ENCODE results near the gene KLF13. TPM values are rescaled to one million over a fixed set of nuclear protein-coding genes. Genes with fewer than 3 reads are reported as not detected.

KLF13 gene
- total and polyA plus RNA-seq, 2 experiments from 2014 or later = 23.5 to 28.6 TPM

DNA sequence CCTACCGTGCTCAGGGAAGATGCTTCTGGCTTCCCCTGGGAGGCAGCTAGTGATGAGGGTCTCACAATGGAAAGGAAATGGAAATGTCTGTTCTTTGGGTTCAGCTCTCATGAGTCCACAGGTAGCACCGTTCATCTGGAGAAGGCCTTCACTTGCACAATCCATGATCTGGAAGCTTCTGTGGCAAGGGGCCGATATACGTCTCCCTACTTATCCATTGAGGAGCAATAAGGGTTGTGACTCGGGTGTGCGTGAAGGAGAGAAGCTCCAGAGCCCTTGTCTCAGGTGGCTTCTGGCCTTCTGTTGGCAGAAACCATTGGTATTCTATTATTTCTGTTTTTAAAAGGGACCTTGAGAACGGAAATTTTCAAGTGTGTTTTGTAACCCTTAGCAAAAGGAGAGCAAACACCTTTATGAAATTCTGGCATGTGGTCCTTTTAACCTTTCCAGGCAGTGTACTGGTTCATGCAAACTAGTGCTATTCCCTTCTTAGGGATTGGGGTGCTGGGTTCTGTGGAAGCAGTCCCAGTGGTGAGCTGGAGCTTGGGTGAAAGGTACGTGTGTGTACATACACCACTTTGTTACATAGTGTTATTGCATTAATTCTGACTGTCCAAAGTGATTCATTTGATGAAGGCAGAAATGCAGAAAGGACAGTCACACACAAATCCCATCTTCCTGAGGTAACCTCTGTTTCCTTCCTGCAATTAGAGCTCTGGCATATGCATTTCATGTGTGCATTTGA is 32.5 kb downstream of the KLF13 start (continued):
- TF ChIP-seq, protein P1, sequence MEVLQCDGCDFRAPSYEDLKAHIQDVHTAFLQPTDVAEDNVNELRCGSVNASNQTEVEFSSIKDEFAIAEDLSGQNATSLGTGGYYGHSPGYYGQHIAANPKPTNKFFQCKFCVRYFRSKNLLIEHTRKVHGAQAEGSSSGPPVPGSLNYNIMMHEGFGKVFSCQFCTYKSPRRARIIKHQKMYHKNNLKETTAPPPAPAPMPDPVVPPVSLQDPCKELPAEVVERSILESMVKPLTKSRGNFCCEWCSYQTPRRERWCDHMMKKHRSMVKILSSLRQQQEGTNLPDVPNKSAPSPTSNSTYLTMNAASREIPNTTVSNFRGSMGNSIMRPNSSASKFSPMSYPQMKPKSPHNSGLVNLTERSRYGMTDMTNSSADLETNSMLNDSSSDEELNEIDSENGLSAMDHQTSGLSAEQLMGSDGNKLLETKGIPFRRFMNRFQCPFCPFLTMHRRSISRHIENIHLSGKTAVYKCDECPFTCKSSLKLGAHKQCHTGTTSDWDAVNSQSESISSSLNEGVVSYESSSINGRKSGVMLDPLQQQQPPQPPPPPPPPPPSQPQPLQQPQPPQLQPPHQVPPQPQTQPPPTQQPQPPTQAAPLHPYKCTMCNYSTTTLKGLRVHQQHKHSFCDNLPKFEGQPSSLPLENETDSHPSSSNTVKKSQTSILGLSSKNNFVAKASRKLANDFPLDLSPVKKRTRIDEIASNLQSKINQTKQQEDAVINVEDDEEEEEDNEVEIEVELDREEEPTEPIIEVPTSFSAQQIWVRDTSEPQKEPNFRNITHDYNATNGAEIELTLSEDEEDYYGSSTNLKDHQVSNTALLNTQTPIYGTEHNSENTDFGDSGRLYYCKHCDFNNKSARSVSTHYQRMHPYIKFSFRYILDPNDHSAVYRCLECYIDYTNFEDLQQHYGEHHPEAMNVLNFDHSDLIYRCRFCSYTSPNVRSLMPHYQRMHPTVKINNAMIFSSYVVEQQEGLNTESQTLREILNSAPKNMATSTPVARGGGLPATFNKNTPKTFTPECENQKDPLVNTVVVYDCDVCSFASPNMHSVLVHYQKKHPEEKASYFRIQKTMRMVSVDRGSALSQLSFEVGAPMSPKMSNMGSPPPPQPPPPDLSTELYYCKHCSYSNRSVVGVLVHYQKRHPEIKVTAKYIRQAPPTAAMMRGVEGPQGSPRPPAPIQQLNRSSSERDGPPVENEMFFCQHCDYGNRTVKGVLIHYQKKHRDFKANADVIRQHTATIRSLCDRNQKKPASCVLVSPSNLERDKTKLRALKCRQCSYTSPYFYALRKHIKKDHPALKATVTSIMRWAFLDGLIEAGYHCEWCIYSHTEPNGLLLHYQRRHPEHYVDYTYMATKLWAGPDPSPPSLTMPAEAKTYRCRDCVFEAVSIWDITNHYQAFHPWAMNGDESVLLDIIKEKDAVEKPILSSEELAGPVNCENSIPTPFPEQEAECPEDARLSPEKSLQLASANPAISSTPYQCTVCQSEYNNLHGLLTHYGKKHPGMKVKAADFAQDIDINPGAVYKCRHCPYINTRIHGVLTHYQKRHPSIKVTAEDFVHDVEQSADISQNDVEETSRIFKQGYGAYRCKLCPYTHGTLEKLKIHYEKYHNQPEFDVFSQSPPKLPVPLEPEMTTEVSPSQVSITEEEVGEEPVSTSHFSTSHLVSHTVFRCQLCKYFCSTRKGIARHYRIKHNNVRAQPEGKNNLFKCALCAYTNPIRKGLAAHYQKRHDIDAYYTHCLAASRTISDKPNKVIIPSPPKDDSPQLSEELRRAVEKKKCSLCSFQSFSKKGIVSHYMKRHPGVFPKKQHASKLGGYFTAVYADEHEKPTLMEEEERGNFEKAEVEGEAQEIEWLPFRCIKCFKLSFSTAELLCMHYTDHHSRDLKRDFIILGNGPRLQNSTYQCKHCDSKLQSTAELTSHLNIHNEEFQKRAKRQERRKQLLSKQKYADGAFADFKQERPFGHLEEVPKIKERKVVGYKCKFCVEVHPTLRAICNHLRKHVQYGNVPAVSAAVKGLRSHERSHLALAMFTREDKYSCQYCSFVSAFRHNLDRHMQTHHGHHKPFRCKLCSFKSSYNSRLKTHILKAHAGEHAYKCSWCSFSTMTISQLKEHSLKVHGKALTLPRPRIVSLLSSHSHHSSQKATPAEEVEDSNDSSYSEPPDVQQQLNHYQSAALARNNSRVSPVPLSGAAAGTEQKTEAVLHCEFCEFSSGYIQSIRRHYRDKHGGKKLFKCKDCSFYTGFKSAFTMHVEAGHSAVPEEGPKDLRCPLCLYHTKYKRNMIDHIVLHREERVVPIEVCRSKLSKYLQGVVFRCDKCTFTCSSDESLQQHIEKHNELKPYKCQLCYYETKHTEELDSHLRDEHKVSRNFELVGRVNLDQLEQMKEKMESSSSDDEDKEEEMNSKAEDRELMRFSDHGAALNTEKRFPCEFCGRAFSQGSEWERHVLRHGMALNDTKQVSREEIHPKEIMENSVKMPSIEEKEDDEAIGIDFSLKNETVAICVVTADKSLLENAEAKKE (CRISPR knock-in tag; IDR thresholded peaks at IDR 0.05) = no peak
- no peak for TF ChIP-seq CREB1 (CRISPR knock-in tag; IDR thresholded peaks at IDR 0.05; ENCODE audit: low read depth)
- TF ChIP-seq ZNF114 (CRISPR knock-in tag; IDR thresholded peaks at IDR 0.05) = no peak
- TF ChIP-seq POLR2AphosphoS5 (IDR thresholded peaks at IDR 0.05; ENCODE audit: low read depth) = no peak
- no peak for TF ChIP-seq EZH2phosphoT487 (IDR thresholded peaks at IDR 0.05; ENCODE audit: unreplicated experiment)
- TF ChIP-seq STAT1 (IDR thresholded peaks at IDR 0.05; ENCODE audit: unreplicated experiment) = no peak

DNA sequence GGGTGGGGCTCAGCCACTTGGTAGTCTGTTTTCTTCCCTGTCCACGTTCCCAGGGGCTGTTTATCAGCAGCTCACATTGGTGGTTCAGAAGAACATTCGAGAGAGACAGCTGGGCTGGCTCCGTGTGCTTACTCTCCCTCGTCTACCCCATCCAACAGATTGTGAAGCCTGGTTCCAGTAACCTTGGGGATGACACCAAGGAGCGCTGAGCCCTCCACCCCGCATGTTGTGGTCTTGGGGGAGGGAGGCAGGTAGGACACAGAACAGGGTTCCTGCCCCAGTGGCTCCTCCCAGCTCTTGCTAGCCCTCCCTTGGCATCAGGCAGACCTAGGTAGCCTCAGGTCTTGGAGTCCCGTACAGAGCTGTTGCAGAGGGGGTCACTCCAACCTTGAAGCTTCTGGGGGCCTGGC is 33.1 kb downstream of the KLF13 start:
- H3K79me2 ChIP-seq (replicated peaks; ENCODE audit: insufficient read depth) = peaks cover 75% of the 10 kb centered on the region
- H3K27ac ChIP-seq (ENCODE audit: low read depth) = no peak overlapping the region
- H3K9me3 Mint-ChIP-seq = no peaks in the 10 kb centered on the region
- DNase-seq (ENCODE audit: low spot score) (no peak), ATAC-seq (no peak)
- peaks cover 12% of the 10 kb centered on the region for H4K20me1 ChIP-seq (replicated peaks; ENCODE audit: insufficient read depth)
- peaks cover 45% of the 10 kb centered on the region for H3K4me1 ChIP-seq (ENCODE audit: insufficient read depth)
- no peaks in the 10 kb centered on the region for H3F3A ChIP-seq (replicated peaks; ENCODE audit: low read depth)
- no peaks in the 10 kb centered on the region for H3K27me3 ChIP-seq (ENCODE audit: insufficient read depth)
- H3K36me3 ChIP-seq (ENCODE audit: insufficient read depth) = no peaks in the 10 kb centered on the region
- no peak overlapping the region for H3K27ac Mint-ChIP-seq
- H3K4me3 Mint-ChIP-seq = no peak overlapping the region
- H3K36me3 Mint-ChIP-seq (ENCODE audit: low read depth) = no peaks in the 10 kb centered on the region
- H3K4me1 Mint-ChIP-seq = peaks cover 65% of the 10 kb centered on the region
- peaks cover 4% of the 10 kb centered on the region for H3K27me3 Mint-ChIP-seq (ENCODE audit: insufficient read depth, low read depth, poor library complexity)
- H2AFZ ChIP-seq = no peak overlapping the region
- no peak overlapping the region for H3K4me3 ChIP-seq
- no peak overlapping the region for H3K4me2 ChIP-seq
- H3K9me2 ChIP-seq (ENCODE audit: insufficient read depth) = no peaks in the 10 kb centered on the region
- TF ChIP-seq ZNF331 (CRISPR knock-in tag; IDR thresholded peaks at IDR 0.05; ENCODE audit: low read depth) (no peak), EZH2phosphoT487 (IDR thresholded peaks at IDR 0.05; ENCODE audit: unreplicated experiment) (no peak), POLR2AphosphoS5 (IDR thresholded peaks at IDR 0.05; ENCODE audit: low read depth) (no peak), NANOG (IDR thresholded peaks at IDR 0.05; ENCODE audit: borderline replicate concordance) (no peak), STAT1 (IDR thresholded peaks at IDR 0.05; ENCODE audit: unreplicated experiment) (no peak), EZH2 (IDR thresholded peaks at IDR 0.05; ENCODE audit: low read depth, unreplicated experiment) (no peak), CREB1 (CRISPR knock-in tag; IDR thresholded peaks at IDR 0.05; ENCODE audit: low read depth) (no peak), ZNF114 (CRISPR knock-in tag; IDR thresholded peaks at IDR 0.05) (no peak), JUNB (IDR thresholded peaks at IDR 0.05; ENCODE audit: unreplicated experiment) (no peak)
- TF ChIP-seq, protein P2, sequence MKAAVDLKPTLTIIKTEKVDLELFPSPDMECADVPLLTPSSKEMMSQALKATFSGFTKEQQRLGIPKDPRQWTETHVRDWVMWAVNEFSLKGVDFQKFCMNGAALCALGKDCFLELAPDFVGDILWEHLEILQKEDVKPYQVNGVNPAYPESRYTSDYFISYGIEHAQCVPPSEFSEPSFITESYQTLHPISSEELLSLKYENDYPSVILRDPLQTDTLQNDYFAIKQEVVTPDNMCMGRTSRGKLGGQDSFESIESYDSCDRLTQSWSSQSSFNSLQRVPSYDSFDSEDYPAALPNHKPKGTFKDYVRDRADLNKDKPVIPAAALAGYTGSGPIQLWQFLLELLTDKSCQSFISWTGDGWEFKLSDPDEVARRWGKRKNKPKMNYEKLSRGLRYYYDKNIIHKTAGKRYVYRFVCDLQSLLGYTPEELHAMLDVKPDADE (IDR thresholded peaks at IDR 0.05) = no peak
- TF ChIP-seq, protein P3, sequence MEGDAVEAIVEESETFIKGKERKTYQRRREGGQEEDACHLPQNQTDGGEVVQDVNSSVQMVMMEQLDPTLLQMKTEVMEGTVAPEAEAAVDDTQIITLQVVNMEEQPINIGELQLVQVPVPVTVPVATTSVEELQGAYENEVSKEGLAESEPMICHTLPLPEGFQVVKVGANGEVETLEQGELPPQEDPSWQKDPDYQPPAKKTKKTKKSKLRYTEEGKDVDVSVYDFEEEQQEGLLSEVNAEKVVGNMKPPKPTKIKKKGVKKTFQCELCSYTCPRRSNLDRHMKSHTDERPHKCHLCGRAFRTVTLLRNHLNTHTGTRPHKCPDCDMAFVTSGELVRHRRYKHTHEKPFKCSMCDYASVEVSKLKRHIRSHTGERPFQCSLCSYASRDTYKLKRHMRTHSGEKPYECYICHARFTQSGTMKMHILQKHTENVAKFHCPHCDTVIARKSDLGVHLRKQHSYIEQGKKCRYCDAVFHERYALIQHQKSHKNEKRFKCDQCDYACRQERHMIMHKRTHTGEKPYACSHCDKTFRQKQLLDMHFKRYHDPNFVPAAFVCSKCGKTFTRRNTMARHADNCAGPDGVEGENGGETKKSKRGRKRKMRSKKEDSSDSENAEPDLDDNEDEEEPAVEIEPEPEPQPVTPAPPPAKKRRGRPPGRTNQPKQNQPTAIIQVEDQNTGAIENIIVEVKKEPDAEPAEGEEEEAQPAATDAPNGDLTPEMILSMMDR (conservative IDR thresholded peaks at IDR 0.05; ENCODE audit: low read depth in 2 of 2) = no peak
